ENCODE data around the gene ADAMTSL2.
"Not testable (repeated sequence)": the region's sequence is repeated elsewhere in the genome, so short reads cannot be mapped to it uniquely, and the experiment has no call there.

ADAMTSL2 gene

DNA sequence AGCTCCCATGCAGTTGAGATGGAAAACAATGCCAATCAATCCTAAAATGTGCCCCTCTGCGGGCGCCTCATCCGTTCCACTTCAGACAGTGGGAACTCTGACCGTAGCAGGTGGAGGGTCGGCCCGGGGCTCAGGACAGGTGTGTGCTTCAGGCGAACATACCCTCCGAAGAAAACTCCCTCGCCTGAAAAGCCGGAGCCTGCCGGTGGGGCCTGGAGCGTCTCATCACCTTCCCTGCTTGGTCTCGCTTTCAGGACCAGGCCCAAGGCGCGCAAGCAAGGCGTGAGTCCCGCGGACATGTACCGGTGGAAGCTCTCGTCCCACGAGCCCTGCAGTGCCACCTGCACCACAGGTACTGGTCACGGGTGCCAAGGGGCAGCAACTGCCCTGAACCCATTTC, 26.4 kb downstream of the ADAMTSL2 start:
- H3K4me1 ChIP-seq (ENCODE audit: control insufficient read depth in 1 of 2, insufficient read depth in 1 of 2, low read depth in 1 of 2, low read length in 1 of 2): peaks cover 3 to 5% of the 10 kb centered on the region in 2 experiments
- no peak overlapping the region for H3K4me3 ChIP-seq (ENCODE audit: low read depth in 1 of 2, low read length in 1 of 2)
- H3K9me3 ChIP-seq: no peaks in the 10 kb centered on the region
- peaks cover 23% of the 10 kb centered on the region for H3K27me3 ChIP-seq
- no peak overlapping the region for H3K27ac ChIP-seq
- TF ChIP-seq, protein P1, sequence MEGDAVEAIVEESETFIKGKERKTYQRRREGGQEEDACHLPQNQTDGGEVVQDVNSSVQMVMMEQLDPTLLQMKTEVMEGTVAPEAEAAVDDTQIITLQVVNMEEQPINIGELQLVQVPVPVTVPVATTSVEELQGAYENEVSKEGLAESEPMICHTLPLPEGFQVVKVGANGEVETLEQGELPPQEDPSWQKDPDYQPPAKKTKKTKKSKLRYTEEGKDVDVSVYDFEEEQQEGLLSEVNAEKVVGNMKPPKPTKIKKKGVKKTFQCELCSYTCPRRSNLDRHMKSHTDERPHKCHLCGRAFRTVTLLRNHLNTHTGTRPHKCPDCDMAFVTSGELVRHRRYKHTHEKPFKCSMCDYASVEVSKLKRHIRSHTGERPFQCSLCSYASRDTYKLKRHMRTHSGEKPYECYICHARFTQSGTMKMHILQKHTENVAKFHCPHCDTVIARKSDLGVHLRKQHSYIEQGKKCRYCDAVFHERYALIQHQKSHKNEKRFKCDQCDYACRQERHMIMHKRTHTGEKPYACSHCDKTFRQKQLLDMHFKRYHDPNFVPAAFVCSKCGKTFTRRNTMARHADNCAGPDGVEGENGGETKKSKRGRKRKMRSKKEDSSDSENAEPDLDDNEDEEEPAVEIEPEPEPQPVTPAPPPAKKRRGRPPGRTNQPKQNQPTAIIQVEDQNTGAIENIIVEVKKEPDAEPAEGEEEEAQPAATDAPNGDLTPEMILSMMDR (IDR thresholded peaks at IDR 0.05): no peak
- H3K36me3 ChIP-seq: no peaks in the 10 kb centered on the region

DNA sequence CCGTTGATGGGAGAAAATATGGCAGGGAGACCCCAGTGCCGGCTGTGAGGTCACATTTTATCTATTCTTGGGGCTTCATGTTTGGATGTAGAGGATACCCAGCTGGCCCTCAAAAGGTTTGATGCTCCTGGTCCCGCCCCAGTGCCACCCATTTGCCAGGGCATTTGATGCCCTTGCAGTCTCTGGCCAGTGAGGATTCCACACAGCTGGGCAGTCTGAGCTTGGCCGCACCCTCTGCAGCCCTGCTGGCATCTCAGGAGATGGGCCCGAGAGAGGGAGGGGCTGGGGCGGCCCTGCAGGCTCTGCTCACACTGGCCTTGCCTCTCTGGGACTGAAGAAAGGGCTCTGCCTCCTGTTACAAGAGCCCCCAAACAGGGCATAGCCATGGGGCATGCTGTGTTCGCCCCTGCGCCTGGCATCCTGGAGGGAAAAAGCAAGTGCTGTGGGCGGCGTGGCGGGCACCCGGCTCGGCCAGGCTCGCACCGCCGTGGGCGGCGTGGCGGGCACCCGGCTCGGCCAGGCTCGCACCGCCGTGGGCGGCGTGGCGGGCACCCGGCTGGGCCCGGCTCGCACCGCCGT, 27.6 kb downstream of the ADAMTSL2 start:
- Histone ChIP-seq H3K9me3 (no peaks in the 10 kb centered on the region), H3K27ac (no peak overlapping the region), H3K4me3 (ENCODE audit: low read depth in 1 of 2, low read length in 1 of 2) (no peak overlapping the region), H3K36me3 (no peaks in the 10 kb centered on the region), H3K27me3 (peaks cover 23% of the 10 kb centered on the region), H3K4me1 (ENCODE audit: control insufficient read depth in 1 of 2, insufficient read depth in 1 of 2, low read depth in 1 of 2, low read length in 1 of 2) (peaks cover 3 to 5% of the 10 kb centered on the region in 2 experiments)
- TF ChIP-seq, protein P1 (IDR thresholded peaks at IDR 0.05): no peak

DNA sequence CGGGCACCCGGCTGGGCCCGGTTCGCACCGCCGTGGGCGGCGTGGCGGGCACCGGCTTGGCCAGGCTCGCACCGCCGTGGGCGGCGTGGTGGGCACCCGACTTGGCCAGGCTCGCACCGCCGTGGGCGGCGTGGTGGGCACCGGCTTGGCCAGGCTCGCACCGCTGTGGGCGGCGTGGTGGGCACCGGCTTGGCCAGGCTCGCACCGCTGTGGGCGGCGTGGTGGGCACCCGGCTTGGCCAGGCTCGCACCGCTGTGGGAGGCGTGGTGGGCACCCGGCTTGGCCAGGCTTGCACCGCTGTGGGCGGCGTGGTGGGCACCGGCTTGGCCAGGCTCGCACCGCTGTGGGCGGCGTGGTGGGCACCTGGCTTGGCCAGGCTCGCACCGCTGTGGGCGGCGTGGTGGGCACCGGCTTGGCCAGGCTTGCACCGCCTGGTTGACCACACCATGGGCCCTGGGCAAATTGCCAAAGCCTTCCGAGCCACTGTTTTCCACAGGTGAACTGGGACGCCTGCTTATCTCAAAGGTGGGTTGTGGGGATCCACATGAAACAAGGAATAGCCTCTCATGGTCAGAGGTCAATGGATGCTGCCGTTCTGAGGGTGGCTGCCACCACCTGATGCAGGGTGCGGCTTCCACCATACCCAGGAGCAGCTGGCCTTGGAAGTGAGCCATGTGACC, 28.2 kb downstream of the ADAMTSL2 start:
- H3K27ac ChIP-seq: no peak overlapping the region
- H3K36me3 ChIP-seq: no peaks in the 10 kb centered on the region
- peaks cover 19% of the 10 kb centered on the region for H3K27me3 ChIP-seq
- no peaks in the 10 kb centered on the region for H3K9me3 ChIP-seq
- TF ChIP-seq, protein P1 (IDR thresholded peaks at IDR 0.05): no peak
- H3K4me3 ChIP-seq (ENCODE audit: low read depth in 1 of 2, low read length in 1 of 2): no peak overlapping the region
- H3K4me1 ChIP-seq (ENCODE audit: control insufficient read depth in 1 of 2, insufficient read depth in 1 of 2, low read depth in 1 of 2, low read length in 1 of 2): peaks cover 3 to 5% of the 10 kb centered on the region in 2 experiments

DNA sequence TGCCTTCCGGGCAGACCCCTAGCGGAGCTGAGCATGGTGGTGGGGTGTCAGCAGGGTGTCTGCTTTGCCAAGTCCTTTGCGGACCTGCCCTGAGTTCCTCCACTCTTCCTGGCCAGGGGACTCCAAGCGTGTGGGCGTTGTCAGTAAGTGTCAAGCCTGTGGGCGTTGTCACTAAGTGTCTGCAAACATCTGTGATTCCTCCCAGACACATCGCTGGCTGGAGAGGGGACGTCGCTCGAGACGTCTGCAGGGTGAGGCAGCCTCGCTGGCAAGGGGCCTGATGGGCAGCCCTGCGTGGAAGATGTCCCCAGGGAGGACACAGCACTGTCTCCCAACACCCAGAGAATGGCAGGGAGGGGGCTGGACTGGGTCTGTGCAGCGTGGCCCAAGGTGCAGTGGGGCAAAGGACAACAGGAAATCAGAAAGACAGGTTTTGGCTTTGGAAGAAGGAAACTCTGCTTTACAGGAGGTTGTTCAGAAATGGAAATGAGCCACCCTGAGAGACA, 28.8 kb downstream of the ADAMTSL2 start:
- TF ChIP-seq, protein P1 (IDR thresholded peaks at IDR 0.05): no peak
- Histone ChIP-seq H3K27me3 (peaks cover 13% of the 10 kb centered on the region), H3K27ac (no peak overlapping the region), H3K36me3 (no peaks in the 10 kb centered on the region), H3K9me3 (no peaks in the 10 kb centered on the region), H3K4me3 (ENCODE audit: low read depth in 1 of 2, low read length in 1 of 2) (no peak overlapping the region), H3K4me1 (ENCODE audit: control insufficient read depth in 1 of 2, insufficient read depth in 1 of 2, low read depth in 1 of 2, low read length in 1 of 2) (peaks cover 0 to 5% of the 10 kb centered on the region in 2 experiments)

DNA sequence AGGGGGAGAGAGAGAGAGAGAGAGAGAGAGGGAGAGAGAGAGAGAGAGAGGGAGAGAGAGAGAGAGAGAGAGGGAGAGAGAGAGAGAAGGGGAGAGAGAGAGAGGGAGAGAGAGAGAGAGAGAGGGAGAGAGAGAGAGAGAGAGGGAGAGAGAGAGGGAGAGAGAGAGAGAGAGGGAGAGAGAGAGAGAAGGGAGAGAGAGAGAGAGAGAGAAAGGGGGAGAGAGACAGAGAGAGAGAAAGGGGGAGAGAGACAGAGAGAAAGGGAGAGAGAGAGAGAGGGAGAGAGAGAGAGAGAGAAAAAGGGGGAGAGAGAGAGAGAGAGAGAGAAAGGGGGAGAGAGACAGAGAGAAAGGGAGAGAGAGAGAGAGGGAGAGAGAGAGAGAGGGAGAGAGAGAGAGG, 29.3 kb downstream of the ADAMTSL2 start:
- not testable (repeated sequence) for H3K27me3 ChIP-seq; H3K4me3 ChIP-seq (ENCODE audit: low read depth in 1 of 2, low read length in 1 of 2); H3K4me1 ChIP-seq (ENCODE audit: control insufficient read depth in 1 of 2, insufficient read depth in 1 of 2, low read depth in 1 of 2, low read length in 1 of 2); H3K9me3 ChIP-seq; H3K27ac ChIP-seq; H3K36me3 ChIP-seq

DNA sequence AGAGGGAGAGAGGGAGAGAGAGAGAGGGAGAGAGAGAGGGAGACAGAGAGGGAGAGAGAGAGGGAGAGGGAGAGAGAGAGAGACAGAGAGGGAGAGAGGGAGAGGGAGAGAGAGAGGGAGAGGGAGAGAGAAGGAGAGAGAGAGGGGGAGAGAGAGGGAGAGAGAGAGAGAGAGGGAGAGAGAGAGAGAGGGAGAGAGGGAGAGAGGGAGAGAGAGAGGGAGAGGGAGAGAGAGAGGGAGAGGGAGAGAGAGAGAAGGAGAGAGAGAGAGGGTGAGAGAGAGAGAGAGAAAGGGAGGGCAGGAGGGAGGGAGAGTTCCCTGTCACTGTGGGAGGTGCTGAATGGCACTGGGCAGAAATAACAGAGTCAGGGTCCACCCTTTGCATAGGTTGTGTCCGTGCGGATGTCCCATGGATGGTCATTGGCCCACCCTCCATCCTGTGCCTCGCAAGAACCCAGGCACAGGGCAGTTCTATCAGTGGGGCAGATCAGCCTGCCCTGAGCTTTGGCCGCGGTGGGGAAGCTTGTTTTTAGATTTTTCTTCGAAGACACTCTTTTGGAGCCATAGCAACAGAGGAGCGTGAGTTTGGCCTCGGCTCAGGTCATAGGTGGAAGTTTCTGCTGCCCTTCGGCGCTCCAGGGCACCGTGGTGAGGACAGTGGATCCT, 30.1 kb downstream of the ADAMTSL2 start:
- TF ChIP-seq, protein P1 (IDR thresholded peaks at IDR 0.05): no peak
- H3K4me3 ChIP-seq (ENCODE audit: low read depth in 1 of 2, low read length in 1 of 2): no peak overlapping the region
- no peaks in the 10 kb centered on the region for H3K4me1 ChIP-seq (ENCODE audit: control insufficient read depth in 1 of 2, insufficient read depth in 1 of 2, low read depth in 1 of 2, low read length in 1 of 2)
- H3K27ac ChIP-seq: no peak overlapping the region
- no peaks in the 10 kb centered on the region for H3K9me3 ChIP-seq
- H3K27me3 ChIP-seq: peaks cover 6% of the 10 kb centered on the region
- no peaks in the 10 kb centered on the region for H3K36me3 ChIP-seq
